Bronchial epithelial cell (primary cell): ENCODE results near the gene PLCB1. TPM values are rescaled to one million over a fixed set of nuclear protein-coding genes. Genes with fewer than 3 reads are reported as not detected.
"Not testable (repeated sequence)": the region's sequence is repeated elsewhere in the genome, so short reads cannot be mapped to it uniquely, and the experiment has no call there.

ENCODE experiments used
- DNase-seq: peaks from one replicate; pipeline ENCODE4 v3.0.0-alpha.2; 2010; ENCODE audit warnings: low read depth
- FAIRE-seq: peaks from 2 replicates; lab custom pipeline; 2011; peaks lifted over from hg19 to GRCh38; lab: Jason Lieb, UNC
- H3K27me3 ChIP-seq: 2 replicates; pipeline ENCODE4 v1.5.1; 2011; ENCODE audit warnings: low read length; ENCODE audit not compliant: control insufficient read depth, insufficient read depth
- H3K36me3 ChIP-seq: 2 replicates; pipeline ENCODE4 v1.5.1; 2011; ENCODE audit warnings: low read length; ENCODE audit not compliant: control insufficient read depth, insufficient read depth
- H3K4me3 ChIP-seq: 2 replicates; pipeline ENCODE4 v1.5.1; 2011; ENCODE audit warnings: mild to moderate bottlenecking, low read depth, low read length, control low read depth
- CTCF ChIP-seq: IDR thresholded peaks from 2 replicates; pipeline ENCODE4 v1.5.1; 2011; ENCODE audit warnings: mild to moderate bottlenecking, moderate library complexity, low read length, control low read depth, inconsistent platforms; ENCODE audit not compliant: insufficient read depth, severe bottlenecking
- total RNA-seq: library from RNA; depleted of rRNA; stranded (reverse); fragments of >200 nt; gene quantifications from 2 replicates; pipeline ENCODE4 v1.2.1, GENCODE V29; 2014

PLCB1 gene
- total RNA-seq, 1 donor from 2014 or later: 1.1 TPM

GRCh38 chr20:8449123-8449522 lies 317.1 kb downstream of the PLCB1 start:
- no peak for TF ChIP-seq CTCF
- DNase-seq: no peak
- Histone ChIP-seq H3K36me3 (no peaks in the 10 kb centered on the region), H3K4me3 (no peak overlapping the region), H3K27me3 (no peaks in the 10 kb centered on the region)
- no peak for FAIRE-seq

DNA sequence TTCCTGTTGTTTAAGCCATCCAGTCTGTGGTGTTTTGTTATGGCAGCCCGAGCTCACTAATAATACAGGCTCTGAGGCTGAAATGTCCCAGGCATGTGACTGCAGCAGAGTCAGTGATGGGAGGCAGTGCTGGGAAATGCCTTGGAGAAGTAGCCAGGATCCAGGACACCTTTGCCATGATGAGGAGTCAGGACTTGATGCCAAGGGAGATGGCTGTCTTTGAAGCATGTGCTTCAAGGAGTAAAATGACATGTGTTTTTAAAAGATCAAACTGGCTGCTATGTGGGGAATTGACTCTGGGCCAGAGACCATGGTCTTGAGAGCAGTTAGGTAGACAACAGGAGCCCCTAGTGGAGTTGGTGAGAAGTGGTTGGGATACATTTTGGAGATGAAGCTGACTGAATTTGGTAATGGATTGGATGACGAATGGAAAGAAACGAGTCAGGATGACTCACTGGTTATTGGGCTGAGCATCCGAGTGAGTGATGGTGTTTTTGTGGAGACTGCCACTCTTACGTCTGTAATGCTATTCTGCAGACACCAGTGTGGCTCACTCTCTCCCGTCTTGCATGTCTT lies 322.2 kb downstream of the PLCB1 start:
- Histone ChIP-seq H3K4me3 (no peak overlapping the region), H3K27me3 (no peaks in the 10 kb centered on the region), H3K36me3 (no peaks in the 10 kb centered on the region)
- no peak for TF ChIP-seq CTCF
- no peak for FAIRE-seq
- DNase-seq: peak; percentile 39

GRCh38 chr20:8456765-8457164 lies 324.7 kb downstream of the PLCB1 start:
- DNase-seq (no peak), FAIRE-seq (no peak)
- no peaks in the 10 kb centered on the region for H3K27me3 ChIP-seq
- no peak overlapping the region for H3K4me3 ChIP-seq
- no peaks in the 10 kb centered on the region for H3K36me3 ChIP-seq
- TF ChIP-seq CTCF: no peak

DNA sequence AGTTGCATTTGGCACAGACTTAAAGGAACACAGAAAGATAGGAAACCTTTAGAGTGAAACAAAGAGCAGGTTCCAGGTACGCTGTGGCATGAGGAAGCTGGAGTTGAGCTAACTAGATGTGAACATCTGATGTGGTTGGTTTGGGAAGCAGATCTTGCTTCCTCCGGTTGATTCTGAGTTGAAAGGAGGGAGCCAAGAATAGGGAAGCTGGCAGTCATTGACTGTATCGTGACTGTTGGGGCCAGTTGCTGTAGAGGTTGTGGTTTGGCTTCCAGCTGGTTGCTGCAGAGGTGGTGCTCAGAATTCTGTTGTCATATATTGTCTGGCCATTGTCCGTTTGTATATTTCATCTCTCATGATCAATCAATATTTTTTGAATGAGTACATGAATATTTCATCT lies 325.9 kb downstream of the PLCB1 start:
- FAIRE-seq: no peak
- no peaks in the 10 kb centered on the region for H3K27me3 ChIP-seq
- no peak overlapping the region for H3K4me3 ChIP-seq

DNA sequence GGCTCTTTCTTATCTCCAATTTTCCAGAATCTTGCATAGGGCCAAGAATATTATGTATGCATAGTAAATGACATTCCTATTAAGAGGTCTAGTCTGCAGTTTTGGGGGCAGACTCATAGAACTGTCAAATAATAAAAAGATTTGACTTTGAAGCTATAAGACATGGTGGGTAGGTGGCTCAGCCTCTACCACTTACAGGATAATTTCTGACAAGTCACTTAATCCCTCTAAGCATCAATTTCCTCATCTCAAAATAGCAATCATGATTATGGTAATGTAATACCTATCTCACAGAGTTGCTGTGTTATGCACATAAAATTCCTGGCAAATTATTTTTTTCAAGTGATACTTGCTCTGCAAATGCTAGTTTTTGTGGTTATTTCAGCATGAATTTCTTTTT lies 329.1 kb downstream of the PLCB1 start:
- DNase-seq: no peak
- FAIRE-seq: no peak
- no peaks in the 10 kb centered on the region for H3K27me3 ChIP-seq
- no peaks in the 10 kb centered on the region for H3K36me3 ChIP-seq
- no peak overlapping the region for H3K4me3 ChIP-seq
- no peak for TF ChIP-seq CTCF

More for the DNA sequence above, 325.9 kb downstream of the PLCB1 start:
- DNase-seq: no peak
- TF ChIP-seq CTCF: no peak
- no peaks in the 10 kb centered on the region for H3K36me3 ChIP-seq

DNA sequence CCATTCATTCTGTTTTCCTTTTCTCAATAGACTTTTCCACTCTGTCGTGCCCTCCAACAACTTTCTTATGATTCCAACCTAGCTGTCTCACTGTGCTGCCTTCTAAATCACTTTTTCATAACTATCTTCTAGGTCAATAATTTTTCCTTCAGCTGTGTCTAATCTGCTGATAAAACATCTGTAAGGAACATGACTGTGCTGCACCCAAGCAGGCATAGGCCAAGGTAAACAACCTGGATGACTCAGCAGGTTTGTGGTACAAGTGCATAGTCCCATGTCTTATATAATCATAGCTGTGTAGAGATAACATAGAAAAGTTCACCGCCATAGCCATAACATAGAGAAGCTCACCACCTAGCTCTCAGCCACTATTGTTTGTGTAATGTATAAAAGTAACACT lies 332.3 kb downstream of the PLCB1 start:
- Histone ChIP-seq H3K27me3 (no peaks in the 10 kb centered on the region), H3K36me3 (no peaks in the 10 kb centered on the region), H3K4me3 (no peak overlapping the region)
- TF ChIP-seq CTCF: no peak
- DNase-seq: peak; percentile 19
- no peak for FAIRE-seq

- not testable (repeated sequence) for H3K27me3 ChIP-seq, H3K36me3 ChIP-seq, H3K4me3 ChIP-seq, FAIRE-seq
- peak; percentile 22 for DNase-seq
Measured at GRCh38 chr20:8466781-8467180, 334.7 kb downstream of the PLCB1 start.
